ENCODE measurements around the gene KIF1A. TPM values are rescaled to one million over a fixed set of nuclear protein-coding genes. Genes with fewer than 3 reads are reported as not detected.

Gene KIF1A
- total and polyA plus RNA-seq, 8 donors = 0.42 to 6.4 (median 1.9) TPM

GRCh38 chr2:240717681-240718581 is 102.1 kb downstream of the KIF1A start:
- peaks cover 0 to 5% of the 10 kb centered on the region in 2 donors for H3K27me3 ChIP-seq
- H3K36me3 ChIP-seq = no peaks in the 10 kb centered on the region
- intact Hi-C loops (cut with DNase I) = no loop called here
- H3K4me1 ChIP-seq = no peaks in the 10 kb centered on the region
- no peak for ATAC-seq
- no peak for TF ChIP-seq CTCF (IDR thresholded peaks at IDR 0.05)
- H3K9me3 ChIP-seq = no peaks in the 10 kb centered on the region
- DNase-seq = peak in 1 of 4 donors; percentile 61
- no peak overlapping the region for H3K4me3 ChIP-seq
- H3K27ac ChIP-seq = no peak overlapping the region

GRCh38 chr2:240717181-240717641 is 102.8 kb downstream of the KIF1A start:
- TF ChIP-seq CTCF (IDR thresholded peaks at IDR 0.05) = no peak

GRCh38 chr2:240716130-240716798 is 103.8 kb downstream of the KIF1A start:
- no peak for ATAC-seq
- DNase-seq = peak in 1 of 4 donors; percentile 58
- intact Hi-C loops (cut with DNase I) = no loop called here

More at GRCh38 chr2:240717181-240717641, 102.8 kb downstream of the KIF1A start:
- no peaks in the 10 kb centered on the region for H3K9me3 ChIP-seq
- peaks cover 0 to 5% of the 10 kb centered on the region in 2 donors for H3K27me3 ChIP-seq
- H3K4me3 ChIP-seq = no peak overlapping the region
- intact Hi-C loops (cut with DNase I) = no loop called here
- no peaks in the 10 kb centered on the region for H3K36me3 ChIP-seq
- DNase-seq (peak in 1 of 4 donors; percentile 80), ATAC-seq (no peak)
- H3K4me1 ChIP-seq = no peaks in the 10 kb centered on the region
- H3K27ac ChIP-seq = no peak overlapping the region

GRCh38 chr2:240714747-240715725 is 105.0 kb downstream of the KIF1A start:
- no peak for TF ChIP-seq CTCF (IDR thresholded peaks at IDR 0.05)
- Histone ChIP-seq H3K9me3 (no peaks in the 10 kb centered on the region), H3K27ac (no peak overlapping the region), H3K4me1 (no peaks in the 10 kb centered on the region), H3K36me3 (no peaks in the 10 kb centered on the region), H3K27me3 (peaks cover 0 to 5% of the 10 kb centered on the region in 2 donors), H3K4me3 (no peak overlapping the region)
- intact Hi-C loops (cut with DNase I) = no loop called here
- DNase-seq = peak in 1 of 4 donors; percentile 67
- ATAC-seq = no peak

More at GRCh38 chr2:240716130-240716798, 103.8 kb downstream of the KIF1A start:
- H3K36me3 ChIP-seq = no peaks in the 10 kb centered on the region
- H3K9me3 ChIP-seq = no peaks in the 10 kb centered on the region
- TF ChIP-seq CTCF (IDR thresholded peaks at IDR 0.05) = no peak
- H3K4me1 ChIP-seq = no peaks in the 10 kb centered on the region
- H3K4me3 ChIP-seq = no peak overlapping the region
- peaks cover 0 to 5% of the 10 kb centered on the region in 2 donors for H3K27me3 ChIP-seq
- no peak overlapping the region for H3K27ac ChIP-seq
